ENCODE results near the gene MEGF11. TPM values are rescaled to one million over a fixed set of nuclear protein-coding genes. Genes with fewer than 3 reads are reported as not detected.

The MEGF11 gene
- polyA plus RNA-seq, 4 donors, result 2.1 to 3.0 (median 3.0) TPM

DNA sequence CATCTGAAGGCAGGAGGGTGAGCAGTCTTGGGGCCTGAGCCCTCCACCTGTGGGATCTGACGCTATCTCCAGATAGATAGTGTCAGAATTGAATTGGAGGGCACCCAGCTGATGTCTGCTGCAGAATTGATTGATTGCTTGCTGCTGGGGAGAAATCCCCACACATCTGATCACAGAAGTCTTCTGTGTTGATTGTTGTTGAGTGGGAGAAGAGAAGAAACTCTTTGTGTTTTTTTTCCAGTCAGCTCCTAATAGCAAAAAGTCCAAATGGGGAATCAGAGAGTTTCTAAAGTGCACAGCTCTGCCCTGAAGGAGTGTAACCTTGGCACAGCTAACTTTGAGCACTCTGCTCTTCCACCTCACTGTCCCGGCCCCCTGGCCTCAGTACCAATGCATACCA lies 318.2 kb downstream of the MEGF11 start:
- DNase-seq (ENCODE audit: low read depth in 4 of 4, low spot score in 2 of 4), result no peak

DNA sequence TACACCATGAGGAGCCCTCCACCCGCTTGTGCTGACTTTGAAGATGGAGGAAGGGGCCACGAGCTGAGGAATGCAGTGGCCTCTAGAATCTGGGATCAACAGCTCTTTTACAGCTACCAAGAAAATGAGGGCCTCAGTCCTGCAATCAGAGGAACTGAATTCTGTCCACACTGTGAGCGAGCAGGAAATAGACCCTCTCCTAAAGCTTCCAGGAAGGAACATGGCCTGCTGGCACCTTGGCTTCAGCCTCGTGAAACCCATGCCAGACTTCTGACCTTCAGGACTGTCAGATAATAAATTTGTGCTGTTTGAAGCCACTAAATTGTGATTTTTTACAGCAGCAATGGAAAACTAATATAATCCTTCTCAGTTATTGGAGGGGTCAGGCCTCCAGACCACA lies 322.3 kb downstream of the MEGF11 start:
- no peak for DNase-seq (ENCODE audit: low read depth in 4 of 4, low spot score in 2 of 4)

DNA sequence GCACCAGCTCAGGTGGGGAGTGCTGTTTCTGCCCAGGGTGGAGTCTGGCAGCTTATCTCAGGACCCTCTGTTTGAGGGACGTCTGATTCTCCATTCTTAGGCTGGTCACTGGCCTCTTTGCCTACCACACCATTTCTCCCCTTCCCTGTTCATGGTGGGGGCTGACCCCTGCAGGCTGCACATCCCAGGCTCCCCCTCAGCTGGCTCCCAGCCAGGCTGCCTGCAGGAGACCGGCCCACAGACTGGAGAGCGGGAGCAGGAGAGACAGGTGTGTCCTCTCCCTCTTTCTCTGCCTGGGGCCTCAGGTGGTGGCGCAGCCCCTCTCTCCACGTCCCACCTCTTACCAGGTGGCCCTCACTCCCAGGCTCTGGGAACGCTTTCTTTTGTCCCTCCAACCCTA lies 323.4 kb downstream of the MEGF11 start:
- DNase-seq (ENCODE audit: low read depth in 4 of 4, low spot score in 2 of 4), result no peak

DNA sequence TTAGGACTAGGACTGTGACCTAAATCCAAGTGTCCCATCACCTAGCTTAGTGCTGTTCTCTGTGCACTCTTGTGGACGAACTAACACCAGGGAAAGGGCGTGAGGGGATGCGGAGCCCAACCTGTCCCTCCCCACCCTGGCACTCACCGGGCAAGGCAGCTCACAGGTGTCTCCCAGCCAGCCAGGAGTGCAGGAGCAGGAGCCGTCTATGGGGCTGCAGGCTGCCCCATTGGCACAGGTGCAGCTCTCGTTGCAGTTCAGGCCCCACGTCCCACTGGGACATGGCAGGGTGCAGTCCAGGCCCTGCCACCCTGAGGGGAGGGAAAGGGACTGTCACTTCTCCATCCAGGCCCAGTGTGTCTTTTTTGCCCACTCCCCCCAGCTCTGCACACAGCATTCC lies 324.0 kb downstream of the MEGF11 start:
- no peak for DNase-seq (ENCODE audit: low read depth in 4 of 4, low spot score in 2 of 4)

DNA sequence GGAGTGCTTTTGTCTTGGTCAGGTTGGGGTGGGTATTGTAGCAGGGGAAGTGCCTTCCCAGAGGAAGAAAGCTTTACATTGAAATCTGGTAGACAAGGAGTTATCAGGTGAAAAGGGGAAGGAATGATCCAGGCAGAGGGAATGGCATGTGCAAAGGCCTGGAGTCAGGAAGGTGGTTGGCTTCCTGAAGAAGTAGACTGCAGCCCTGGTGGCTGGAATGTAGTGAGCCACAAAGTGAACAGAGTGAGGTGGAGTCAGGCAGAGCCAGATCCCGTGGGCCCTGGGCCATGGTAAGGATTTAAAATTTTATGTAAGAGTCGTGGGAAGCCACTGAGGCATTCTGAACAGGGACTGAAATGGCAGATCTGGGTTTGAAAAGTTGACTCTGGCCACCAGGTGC lies 326.0 kb downstream of the MEGF11 start:
- DNase-seq (ENCODE audit: low read depth in 4 of 4, low spot score in 2 of 4), result no peak

DNA sequence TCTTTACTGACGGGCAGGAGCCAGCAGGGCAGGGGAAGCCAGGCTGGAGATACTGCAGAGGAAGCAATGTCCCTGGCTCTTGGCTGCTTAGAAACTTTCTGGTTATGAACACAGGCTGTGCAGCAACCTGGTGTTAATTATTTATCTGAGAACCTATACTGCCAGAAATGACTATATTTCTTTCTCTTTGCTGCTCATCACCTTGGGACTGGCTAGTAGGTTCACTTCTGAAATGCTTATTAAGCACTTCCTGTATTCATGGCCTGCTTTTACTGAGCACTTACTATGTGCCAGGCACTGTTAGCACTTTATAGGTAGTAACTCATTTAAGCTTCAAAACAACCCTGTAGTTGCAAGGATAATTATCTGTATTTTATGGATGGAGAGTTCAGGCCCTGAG lies 326.7 kb downstream of the MEGF11 start:
- DNase-seq (ENCODE audit: low read depth in 4 of 4, low spot score in 2 of 4), result no peak

DNA sequence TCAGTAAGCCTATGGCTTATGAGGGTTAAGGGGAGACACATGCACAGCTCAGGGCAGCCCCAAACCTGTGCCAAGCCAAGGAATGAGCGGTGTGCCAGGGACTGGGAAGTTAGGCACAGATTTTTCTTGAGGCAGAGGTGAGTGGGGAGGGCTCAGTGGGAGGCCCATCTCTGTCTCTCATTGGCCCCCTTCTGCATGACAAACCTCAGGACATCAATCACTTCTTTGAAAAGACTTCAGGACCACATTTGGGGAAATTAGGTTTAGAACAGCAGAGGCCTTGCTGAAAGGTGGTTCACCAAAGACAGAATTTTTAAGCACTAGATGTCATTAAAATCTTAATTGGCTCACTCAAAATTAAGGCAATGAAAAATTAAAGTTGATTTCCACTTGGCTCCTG lies 327.1 kb downstream of the MEGF11 start:
- DNase-seq (ENCODE audit: low read depth in 4 of 4, low spot score in 2 of 4), result no peak

DNA sequence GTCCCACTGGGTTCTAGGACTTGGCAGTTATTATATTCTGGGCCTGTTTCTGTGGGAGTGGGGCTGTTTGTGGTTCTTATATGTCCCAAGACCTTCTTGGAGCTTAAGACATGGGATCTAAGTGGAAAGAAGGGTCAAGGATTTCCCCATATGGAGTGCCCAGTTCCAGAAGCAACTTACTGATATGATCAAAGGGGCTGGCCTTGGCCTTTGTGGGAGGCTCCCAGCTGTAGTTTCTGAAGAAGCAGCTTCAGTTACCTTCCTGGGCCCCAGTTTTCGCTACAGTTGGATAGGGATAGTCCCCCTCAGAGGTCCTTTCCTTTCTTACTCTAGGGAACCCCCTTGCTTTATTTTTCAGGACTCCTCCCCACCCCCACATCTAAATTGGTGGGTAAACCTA lies 328.2 kb downstream of the MEGF11 start:
- no peak for DNase-seq (ENCODE audit: low read depth in 4 of 4, low spot score in 2 of 4)

DNA sequence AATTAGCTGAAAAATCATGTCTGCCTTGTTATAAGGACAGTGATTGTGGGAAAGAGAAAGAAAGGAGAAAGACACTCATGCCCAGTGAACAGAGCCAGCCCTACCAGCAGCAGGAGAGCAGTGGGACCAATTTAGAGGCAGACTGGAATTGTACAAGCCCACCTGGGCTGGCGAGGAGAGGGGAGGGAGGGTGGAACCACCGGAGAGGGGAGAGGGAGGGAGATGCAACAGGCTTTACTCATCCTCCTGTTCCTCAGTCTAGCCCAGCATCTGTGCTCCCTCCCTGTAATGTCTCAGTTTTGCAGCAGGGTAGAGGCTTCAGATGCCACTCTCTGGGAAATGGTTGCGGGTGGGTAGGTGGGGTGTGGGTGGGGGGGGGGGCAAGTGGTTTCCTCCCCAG lies 329.5 kb downstream of the MEGF11 start:
- no peak for DNase-seq (ENCODE audit: low read depth in 4 of 4, low spot score in 2 of 4)

DNA sequence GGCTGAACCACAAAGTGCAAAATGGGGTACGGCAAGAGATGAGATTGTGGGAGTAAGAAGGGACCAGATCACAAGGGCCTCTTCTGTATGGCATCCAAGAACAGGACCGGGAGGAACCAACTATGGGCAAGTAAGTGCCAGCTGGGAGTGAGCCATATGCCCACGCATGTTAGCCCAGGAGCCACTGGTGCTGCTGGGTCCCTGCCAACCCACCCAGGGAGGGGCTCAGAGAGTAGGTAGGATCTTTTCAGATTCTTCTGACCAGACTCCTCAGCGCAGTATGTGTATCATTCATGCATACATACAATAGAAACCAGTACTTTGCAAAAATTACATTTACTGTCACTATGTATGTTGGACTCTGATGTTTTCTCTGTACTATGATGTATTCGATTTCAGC lies 330.3 kb downstream of the MEGF11 start:
- DNase-seq (ENCODE audit: low read depth in 4 of 4, low spot score in 2 of 4), result no peak

DNA sequence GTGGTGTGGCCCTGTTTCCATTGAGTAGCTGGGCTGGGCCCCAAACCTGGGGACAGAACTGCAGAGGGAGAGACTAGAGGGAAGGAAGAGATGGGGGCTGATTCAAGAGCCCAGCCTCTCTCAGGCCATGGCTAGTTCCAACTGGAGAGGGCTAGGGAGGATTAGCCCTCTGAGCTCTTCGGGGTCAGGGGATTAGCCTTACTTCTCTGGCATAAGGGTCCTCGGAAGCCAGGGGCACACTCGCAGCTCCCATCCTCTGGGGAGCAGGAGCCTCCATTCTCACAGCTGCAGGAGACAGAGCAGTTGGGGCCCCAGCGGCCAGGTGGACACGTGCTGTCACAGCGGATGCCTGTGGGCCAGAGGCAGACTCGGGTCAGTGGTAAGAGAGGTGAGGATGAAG lies 330.9 kb downstream of the MEGF11 start:
- DNase-seq (ENCODE audit: low read depth in 4 of 4, low spot score in 2 of 4), result no peak

DNA sequence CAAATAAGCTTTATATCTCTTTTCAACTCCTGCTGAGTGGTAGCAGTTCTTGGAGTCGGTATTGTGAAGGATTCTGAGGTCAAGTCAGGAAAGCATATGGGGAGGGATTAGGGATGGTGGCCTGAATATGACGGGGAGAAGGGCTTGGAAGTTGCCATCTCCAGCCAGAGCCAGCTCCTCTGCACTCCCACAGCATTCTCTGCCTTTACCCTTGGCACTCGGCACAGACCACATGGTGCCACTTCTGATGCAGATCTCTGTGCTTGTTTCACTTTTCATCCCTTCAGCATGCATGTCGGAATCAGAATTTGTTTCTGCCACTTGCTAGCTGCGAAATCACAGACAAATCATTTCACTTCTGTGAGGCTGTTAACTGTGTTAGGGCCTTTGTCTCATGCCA lies 331.8 kb downstream of the MEGF11 start:
- no peak for DNase-seq (ENCODE audit: low read depth in 4 of 4, low spot score in 2 of 4)

DNA sequence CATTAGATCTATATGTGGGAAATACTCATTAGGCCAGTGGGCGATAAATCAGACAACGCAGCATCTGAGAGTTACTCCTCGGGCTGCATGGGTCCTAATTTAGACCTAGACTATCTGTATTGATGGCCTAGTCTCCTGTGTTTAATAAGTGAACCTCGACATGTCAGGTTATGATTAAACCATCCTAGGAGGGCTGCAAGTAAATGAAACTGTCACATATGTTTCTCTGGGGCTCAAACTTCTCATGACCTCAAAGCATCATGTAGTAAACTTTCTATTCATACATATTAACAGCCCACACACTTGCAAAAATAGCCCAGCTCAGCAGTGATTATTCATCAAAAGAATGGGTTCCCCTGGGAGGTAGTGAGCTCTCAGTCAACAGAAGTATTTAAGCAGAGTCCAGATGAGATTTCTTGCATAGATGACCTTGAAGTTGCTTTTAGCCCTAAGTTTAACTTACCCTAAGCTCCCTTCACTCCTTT lies 332.7 kb downstream of the MEGF11 start:
- no peak for DNase-seq (ENCODE audit: low read depth in 4 of 4, low spot score in 2 of 4)

DNA sequence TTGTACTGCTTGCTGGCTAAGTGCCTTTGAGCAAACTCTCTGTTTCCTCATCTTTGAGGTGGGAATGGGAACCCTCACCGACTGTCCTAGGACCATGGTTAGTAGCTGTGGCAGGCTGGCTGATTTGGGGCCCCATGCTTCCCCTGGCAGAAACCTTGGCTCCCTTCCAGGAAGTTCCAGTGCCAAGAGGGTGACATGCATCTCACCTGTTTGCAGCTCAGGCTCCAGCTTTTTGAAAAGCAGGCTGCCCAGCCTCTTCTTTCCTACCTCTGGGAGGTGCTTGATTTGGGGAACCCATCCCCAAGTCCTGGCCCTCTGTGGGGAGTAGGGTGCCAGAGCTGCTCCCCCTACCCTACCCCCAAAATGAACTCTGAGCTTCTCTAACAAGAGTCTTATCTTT lies 333.4 kb downstream of the MEGF11 start:
- DNase-seq (ENCODE audit: low read depth in 4 of 4, low spot score in 2 of 4), result no peak

DNA sequence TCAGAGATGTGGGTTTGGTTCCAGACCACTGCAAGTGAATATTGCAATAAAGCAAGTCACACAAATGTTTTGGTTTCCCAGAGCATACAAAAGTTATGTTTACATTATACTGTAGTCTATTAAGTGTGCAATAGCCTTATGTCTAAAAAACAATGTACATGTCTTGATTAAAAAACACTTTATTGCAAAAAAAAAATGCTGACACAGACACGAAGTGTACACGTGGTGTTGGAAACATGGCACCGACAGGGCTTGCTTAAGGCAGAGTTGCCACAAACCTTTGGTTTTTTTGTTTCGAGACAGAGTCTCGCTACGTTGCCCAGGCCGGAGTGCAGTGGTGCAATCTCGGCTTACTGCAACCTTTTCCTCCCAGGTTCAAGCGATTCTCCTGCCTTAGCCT lies 334.2 kb downstream of the MEGF11 start:
- no peak for DNase-seq (ENCODE audit: low read depth in 4 of 4, low spot score in 2 of 4)

DNA sequence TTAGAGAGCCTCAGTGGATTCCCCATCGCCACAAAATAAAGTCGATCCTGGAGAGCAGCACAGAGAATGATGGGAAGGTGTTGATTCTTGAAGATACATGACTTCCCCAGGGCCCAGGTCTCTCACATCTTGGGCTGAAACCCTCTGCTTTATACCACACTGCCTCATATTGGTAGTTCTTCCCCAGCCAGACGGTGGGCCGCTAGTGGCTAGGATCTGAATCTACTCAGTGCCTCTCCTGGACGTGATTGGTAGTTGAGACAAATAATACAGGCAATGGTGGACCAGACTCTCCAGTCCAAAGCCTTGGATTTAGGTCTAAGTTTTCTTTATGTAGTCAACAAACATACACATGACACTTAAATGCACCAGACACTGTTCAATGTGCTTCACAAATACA lies 334.6 kb downstream of the MEGF11 start:
- no peak for DNase-seq (ENCODE audit: low read depth in 4 of 4, low spot score in 2 of 4)

DNA sequence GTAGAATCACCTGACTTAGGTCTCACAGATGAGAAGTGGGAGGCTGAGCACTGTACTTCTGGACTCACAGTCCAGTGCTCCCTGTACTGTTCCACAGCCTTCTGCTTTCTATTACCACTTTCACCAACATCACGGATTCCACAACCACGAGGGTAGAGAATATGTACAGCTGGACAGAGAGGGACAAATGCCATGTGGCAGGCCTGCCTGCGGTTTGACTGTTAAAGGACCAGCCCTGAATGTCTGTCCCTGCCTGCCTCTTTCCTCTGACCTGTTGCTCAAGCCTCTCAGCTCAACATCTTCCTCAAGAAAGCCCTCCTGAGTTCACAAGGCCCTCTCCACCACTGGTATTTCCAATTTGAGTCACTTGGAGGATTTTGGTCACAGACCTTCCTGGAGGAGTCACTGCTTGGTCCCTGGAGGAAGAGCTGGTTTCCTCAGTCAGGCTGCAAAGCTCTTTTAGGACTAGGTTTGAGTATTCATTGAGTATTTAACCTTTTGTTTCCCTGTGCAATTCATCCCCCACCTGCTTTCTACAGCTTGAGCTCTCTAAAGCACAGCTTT lies 335.1 kb downstream of the MEGF11 start:
- no peak for DNase-seq (ENCODE audit: low read depth in 4 of 4, low spot score in 2 of 4)

DNA sequence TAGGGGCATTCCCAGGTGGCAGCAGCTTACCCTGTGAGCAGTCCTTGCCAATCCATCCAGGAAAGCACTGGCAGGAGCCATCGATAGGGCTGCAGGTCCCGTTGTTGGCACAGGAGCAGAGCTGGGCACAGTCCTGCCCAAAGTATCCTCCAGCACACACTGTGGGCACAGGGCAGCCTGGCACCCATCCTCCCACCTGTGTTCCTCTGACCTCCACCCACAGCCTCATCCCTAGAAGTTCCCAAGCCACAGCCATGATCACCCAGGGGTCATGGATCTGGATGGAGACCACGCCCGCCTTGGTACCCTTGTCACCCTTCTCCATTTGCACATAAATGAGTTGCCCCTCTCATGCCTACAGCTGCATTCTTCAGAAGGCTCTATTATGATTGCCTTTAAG lies 335.6 kb downstream of the MEGF11 start:
- DNase-seq (ENCODE audit: low read depth in 4 of 4, low spot score in 2 of 4), result no peak

DNA sequence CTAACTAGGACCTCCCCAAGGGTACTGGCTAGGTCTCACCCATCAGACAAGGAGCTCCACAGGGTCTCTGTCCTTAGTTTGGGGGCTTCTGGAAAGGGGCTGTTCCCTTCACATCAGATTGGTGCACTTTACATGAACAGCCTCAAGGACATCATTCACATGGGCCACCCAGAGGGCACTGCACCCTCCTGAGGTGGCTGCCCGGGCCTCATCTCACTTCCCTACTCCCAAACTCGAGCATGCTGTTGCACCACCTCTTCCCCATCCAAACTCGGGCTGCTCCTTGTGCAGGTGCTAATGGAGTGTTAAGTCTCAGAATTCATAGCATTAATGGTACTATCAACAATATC lies 336.2 kb downstream of the MEGF11 start:
- DNase-seq (ENCODE audit: low read depth in 4 of 4, low spot score in 2 of 4), result no peak

DNA sequence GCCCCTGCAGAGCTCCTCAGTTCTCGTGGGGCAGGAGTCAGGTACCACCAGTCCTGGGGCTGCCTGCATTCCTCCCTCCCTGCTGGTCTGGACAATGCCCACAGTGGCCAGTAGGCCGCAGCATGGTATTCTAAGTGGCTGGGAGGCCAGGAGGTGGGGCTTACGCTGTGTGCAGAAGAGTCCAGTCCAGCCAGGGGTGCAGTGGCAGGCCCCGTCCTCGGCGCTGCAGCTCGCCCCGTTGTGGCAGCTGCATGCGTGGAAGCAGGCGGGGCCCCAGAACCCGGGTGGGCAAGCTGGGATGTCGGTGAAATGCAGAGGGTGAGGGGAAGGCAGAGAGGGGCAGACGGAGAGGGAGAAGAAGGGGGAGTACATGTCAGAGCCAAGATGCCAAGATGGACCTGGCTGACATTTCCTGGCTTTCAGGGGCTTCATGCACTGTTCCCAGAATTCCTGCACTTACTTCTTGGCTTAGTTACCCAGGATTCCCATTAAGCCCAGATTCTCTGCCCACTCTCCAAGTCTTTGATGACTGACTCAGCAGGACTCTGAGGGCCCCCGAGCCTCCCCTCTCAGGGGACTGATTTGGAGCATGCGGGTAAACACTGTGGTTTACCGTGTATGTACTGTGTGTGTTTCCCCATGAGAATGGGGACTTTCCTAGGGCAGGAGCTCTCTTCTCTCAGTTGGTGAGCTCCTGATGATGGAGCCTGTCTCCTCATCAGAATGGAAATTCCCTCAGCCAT lies 336.7 kb downstream of the MEGF11 start:
- peak; percentile 15 to 49 (median 34) for DNase-seq (ENCODE audit: low read depth in 4 of 4, low spot score in 2 of 4)

DNA sequence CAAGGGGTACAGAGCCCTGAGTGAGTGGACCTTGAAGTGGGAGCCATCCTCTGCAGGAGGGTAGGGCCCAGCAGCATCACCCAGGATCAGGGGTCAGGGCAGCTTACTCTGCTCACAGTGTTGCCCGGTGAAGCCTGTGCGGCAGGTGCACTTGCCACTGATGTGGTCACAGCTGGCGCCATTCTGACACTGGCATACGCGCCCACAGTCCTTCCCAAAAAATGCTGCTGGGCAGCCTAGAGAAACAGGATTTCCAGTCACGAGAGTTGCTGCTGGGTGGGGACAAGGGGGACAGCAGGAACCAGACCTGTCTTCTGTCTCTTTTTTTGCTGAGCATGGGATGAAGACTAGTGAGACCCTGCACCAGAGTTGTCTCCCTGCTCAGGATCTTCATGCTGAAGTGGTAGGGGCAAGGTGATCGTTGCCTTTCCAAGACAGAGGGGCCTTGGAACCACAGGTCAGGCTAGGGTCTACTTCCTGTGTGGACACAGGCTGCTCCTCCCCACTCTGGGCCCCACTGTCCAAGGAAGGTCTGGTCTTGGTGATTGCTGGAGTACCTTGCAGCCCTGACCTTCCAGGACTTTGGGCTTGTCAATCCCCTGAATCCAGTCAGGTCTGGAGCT lies 337.4 kb downstream of the MEGF11 start:
- DNase-seq (ENCODE audit: low read depth in 4 of 4, low spot score in 2 of 4), result no peak

Measured in left renal cortex interstitium (tissue), 4 donors.